GM18907 (cell line): Measurements from ENCODE around the gene FGF12.

Experiments used
- ATAC-seq: cut with Tn5 transposase; IDR thresholded peaks from one replicate; pipeline ENCODE4 v1.9.1; 2021; ENCODE audit warnings: mild to moderate bottlenecking, moderate library complexity; ENCODE audit not compliant: unreplicated experiment

FGF12 gene

DNA sequence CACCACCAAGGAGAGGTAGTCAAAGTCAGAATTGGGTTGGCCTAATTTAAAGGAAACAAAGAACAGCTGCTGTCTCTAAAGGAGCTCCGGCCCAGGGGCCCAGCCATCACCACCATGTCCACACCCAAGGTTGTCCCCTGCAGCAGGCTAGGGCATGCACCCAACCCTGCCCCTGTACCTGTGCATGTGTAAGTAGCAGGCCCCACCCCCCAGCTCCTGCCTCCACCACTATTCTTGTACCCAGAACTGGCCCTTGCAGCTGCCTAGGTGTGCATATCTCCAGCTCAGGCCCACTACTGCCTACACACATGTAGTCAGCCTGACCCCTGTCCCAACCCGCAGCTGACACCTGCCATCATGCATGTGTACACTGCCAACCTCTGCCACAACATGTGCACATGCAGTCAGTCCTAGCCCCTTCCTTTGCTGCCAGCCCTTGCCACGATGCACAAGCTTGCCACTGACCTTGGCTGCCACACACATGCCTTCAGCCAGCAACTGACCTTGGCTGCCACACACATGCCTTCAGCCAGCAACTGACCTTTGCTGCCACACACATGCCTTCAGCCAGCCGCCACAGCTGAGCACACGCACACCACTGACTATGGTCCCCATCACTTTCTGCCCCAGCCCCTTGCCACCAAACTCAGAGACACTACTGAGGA is 39.7 kb downstream of the FGF12 start:
- no peak for ATAC-seq

DNA sequence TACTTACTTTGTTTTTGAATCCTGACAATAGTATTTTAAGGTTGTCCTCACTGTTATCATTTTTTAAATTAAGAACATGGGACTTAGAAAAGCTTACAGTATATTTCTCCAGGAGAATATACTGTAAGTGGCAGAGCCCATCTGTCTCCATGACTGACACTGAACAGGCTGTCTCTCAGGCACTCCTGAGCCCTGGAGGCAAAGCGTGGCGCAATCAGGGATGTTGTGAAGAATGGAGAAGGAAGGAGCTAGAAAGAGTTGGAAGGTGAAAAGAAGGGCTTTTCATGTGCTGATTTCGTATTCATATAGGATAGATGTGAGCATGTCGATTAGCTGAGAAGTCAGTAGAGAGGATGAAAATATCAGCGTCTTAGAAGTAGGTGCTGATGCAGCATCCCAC is 41.5 kb downstream of the FGF12 start:
- no peak for ATAC-seq

DNA sequence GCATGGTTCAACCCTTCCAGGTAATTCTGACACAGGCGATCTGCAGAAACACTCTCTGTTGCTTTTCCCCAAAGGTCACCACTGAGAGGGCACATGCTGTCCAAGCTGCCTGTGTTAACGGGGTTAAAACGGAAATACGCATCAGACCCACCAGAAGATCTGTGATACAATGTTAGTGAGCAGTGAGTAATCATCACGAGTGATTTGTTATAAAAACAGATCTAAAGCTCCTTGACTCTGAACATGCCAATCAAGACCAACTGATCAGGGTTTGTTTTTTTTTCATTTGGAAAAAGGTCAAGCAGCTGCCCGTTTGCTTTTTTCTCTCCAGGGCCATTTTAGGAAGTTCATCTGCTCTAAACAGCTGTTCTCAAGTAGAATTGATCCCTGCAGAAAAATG is 43.2 kb downstream of the FGF12 start:
- ATAC-seq = no peak

DNA sequence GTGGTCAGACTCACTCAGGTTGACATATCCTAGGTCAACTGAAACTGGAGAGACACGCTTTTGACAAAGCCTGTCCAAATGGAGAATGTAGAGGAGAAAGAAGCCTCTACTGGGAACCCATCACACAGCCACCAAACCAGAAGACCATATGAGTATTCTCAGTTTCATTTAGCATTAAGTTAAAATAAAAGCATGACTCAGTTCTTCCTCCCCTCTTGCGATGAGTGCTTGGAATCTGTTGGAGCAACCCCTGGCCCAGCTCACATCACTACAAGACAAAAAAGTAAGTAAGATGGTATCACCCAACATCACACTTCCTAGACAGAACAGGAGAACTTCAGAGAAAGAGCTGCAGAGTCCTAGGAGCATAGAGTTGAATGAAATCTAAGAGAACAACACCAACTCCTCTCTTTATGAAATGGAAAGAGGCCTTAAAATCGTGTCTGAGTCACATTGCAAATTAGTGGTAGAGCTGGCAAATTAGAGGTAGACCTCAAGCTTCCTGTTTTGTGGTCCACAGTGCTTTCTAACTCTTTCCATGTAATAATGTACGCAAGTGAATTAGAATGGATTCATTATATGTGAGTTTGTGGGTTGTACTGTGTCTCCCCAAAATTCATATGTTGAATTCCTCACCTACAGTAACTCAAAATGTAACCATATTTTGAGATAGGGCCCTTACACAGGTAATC is 51.2 kb downstream of the FGF12 start:
- ATAC-seq = peak; percentile 86

DNA sequence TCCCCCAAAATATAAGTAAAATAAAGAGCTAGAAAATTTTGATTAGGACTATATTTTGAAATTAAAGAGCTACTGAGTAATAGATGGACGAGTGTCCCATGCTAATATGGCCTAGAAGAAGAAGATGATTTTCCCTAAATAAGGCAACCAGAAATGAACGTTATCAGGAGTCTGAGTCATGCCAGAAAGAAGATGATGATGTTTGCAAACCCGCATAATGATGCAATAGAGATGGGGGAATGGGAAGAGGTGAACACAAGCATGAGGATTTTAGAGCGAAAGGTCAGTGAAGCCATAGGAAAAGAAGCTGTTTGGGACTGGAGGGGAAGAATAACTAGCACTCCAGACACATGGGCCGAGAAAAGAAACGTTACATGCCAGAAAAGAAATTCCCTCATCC is 71.7 kb downstream of the FGF12 start:
- ATAC-seq = no peak

DNA sequence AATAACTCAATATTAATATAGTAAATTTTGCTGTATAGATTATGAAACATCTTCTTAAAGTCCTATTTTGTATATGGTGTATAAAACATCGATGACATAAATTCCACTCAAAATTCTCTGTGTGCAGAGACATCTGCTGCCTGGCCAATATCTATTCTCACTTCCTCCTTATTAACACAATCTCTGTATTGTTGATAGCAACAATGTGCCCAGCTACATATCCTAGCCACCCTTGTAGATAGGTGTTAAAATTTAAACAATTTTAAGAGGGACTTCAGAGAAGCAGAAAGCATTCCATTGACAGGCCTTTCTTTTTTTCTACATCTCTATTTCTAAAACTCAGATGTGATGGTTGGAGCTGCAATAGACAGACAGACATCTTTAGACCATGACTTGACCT is 72.3 kb downstream of the FGF12 start:
- no peak for ATAC-seq

DNA sequence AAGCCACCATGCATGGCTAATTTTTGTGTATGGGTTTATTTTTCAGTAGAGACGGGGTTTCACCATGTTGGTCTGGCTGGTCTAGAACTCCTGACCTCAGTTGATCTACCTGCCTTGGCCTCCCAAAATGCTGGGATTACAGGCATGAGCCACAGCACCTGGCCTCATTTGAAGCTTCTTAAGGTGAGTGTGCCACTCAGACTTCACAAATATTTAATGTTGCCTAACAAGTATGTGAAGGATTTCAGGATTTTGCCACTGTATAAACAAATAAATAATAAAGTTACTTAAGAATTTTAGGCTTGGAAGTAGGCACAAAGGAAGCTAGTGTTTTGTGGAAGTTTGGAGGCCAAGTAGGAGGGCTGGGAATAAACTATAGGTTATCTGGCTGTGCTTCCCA is 73.5 kb downstream of the FGF12 start:
- no peak for ATAC-seq

DNA sequence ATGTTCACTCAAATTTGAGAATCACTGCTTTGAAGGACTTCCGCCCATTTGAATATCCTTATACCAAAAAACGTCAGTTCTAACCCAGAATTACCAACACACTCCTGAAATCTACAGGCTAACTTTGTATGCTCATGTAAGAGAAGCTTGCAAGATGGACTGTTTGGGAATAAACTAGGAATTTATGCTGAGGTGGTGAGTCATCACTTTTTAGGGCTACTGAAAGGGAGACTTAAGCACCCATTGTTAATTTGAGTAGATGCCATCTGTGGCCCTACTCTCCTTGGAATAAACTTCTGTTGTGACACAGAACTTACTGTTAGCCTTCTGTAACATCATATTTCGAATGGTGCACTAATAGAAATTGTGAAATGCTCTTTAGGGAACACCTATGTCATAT is 74.6 kb downstream of the FGF12 start:
- ATAC-seq = no peak

DNA sequence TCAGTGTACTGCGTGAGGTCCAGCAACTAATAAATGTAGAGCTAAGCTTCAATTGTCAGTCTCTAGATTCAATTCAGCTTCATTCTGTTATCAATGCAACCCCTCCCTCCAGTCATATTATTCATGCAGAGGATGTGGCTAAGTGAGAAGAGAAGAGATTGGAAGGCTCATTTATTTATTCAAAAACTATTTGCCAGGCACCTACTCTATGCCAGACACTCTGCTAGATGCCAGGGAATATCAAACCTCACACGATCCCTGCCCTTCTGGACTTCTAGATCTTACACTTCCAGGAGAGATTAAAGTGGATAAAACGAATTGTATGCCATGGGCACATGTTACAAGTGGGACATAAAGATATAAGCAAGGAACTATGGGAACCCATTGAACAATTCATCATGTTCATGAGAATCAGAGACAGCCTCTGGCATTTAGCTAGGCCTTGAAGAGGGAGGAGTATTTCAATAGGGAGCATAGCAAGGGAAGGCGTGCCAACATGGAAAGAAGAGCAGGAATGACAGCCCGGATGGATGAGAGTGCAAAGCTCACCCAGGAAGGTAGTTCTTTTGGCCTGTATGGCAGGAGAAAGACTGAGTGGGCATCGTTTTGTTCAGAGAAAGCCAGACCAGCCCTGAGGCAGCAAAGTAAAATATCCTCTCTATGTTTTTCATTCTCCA is 75.4 kb downstream of the FGF12 start:
- no peak for ATAC-seq

DNA sequence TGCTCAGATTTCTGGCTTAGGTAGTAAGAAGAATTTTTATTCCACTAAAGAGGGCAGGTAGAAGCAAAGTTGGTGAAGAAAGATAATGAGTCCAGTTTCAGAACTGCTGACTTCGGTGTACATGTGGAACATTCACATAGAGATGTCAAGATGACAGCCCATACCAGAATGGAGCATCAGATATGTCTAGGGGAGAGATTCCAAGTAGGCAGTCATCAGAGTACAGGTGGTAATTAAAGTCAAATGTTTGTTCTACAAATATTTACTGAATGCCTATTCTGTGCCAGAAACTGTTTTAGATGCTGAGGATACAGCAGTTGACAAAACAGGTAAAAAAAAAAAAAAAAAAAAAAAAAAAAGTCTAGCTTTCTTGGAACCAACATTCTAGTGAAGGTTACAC is 81.9 kb downstream of the FGF12 start:
- ATAC-seq = no peak

DNA sequence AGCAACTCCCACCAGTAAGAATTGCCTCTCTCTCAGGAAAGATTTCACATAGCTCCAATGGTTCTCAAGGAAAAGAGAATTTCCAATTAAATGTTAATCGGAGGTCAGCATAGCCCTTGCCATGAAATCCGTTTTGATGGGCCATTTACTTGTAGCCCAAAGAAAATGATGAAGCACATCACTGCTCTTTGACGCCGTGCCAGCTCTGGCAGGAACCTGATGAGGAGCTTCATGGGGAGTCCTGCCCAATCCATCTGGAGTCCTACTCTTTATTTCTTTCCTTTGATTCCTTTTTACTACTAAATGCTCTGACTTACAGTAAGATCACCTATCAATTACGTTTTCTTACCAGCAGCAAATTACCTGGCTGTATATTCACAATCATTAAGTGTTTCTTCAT is 84.7 kb downstream of the FGF12 start:
- ATAC-seq = no peak

DNA sequence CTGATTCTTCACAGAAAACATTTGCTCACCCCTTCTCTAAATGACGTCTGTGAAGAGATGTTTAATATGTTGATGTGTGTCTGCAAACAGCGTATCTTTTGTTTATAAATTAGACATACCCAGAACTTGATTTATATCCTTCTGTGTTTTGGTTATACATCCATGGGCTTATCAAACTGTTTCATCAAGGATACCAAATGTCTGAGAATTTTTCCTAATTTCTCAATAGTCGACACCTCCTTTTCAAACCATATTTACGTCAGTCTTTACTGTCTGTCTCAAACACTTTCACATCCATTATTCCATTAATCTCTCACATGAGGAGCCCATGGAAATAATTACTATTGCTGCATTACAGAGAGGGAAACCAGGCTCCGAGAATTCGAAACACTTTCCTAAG is 85.4 kb downstream of the FGF12 start:
- ATAC-seq = no peak

DNA sequence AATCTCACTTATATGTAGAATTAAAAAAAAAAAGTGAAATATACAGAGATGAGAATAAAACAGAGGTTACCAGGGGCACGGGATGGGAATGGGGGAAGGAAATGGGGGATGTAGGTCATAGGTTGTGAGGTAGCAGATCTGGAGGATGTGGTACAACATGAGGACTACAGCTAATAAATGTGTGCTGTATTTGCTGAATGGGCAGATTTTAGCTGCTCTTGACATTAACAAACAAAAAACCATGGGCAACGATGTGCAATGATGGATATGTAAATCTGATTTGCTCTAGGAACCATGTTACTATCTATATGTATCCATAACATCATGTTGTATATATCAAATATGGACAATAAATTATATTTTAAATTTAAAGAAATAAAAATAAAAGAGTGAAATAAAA is 87.4 kb downstream of the FGF12 start:
- ATAC-seq = no peak

DNA sequence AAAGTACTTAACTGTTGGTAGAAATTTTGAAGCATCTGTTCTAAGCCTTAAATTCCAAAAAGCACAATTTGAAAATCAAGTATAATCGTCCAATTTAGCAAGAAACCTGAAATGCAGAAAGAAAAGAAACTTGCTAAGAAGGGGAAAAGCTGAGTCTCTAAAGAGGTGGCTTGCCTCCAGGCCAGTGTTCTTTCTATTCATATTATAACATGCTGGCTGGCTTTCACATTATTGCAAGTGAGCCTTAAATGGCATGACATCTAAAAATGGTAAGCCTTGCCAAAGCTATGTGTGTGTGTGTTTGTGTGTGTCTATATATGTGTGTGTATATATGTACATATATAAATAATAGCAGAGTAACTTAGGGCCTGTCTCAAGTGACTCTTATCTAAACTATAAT is 89.5 kb downstream of the FGF12 start:
- ATAC-seq = no peak

DNA sequence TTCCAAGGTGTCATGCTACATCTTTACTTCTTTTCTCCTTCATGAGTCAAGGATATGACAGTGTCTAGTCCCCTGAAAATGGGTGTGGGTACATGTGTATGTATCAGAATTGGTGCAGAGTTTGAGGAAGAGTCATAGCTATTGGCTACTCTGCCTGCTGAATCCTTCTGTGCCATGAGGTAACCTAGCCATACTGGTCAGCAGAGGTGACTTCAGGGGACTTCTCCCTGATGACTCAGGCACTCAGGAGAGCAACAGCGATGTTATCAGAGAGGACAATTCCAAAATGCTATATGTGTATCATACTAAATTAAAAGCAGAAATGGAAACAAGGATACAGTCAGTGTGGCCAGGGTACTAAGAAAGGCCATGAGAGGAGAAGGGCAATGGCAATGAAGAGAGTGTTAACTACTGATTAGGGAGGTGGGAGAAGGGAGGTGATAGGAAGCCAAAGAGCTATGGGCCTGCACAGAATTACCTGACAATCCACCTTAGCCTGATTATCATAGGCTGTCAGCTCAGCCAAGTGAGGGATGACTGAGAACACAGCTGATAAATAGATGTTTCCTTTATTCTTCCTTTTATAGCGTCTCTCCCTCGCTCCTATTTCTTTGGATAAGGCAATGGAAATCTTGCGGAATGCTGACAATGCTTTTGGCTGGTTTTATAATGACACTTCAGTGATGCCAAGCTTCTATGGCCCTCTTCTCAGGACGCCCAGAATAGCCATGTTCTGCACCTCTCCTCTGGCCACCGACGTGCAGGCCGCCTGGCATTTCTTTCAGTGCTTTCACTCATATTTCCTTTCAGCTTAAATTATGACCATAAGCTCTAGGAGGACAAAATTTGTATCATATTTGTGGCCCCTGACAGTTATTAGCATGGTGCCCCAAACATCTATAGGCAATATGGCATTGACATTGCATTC is 90.6 kb downstream of the FGF12 start:
- ATAC-seq = no peak

DNA sequence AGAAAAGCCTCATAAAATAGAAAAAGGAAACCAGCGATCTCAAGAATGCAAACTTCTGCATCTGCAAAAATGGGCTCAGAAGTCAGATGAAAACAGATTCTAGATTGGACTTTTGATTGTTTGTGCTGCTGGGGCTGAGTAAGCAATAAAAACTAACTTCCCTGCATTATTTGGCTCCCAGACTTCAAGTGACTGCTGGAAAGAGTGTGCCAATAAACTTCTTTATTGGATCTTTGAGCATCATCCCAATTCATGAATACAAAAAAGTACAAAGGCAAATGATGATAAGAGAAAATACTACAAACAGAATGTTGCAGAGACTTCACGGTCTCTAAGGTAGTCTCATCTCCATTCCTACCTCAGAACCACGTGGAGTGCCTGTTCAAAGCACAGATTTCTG is 97.9 kb downstream of the FGF12 start:
- ATAC-seq = no peak

DNA sequence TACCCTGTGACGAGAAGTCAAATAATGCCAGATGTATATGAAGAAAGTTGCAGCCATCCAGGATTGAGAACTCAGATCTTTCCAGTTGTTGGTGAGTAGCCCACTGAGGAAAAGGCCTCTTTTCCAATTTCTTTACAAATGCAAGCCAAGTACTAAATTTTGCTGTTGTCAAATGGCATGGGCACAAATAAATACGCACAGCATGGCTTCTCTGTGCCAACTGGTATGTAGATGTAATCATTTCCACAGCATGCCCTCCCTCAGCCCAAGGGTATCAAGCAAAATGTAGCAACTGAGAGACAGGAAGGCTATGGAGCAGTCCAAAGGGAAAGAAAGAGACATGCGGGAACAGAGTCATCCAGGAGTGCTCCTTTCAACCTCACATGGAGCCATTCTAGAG is 105.4 kb downstream of the FGF12 start:
- ATAC-seq = no peak

DNA sequence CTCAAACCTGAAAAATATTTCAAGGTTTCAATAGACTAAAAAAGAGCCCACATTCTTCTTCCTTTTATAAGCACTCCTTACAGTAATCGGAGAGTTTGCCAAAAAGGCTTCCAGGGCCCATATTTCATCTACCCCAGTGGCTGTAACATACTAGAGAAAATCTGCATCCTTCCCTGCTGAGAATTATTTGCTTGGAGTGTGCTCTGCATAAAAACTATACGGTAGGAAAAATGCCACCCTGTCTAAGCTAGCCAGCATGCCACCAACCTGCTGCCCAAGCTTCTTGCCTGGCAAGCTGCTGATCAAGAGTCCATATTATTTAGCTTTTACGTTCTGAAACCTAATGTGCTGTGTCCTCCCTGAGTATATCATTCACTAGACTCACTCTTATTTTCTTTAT is 107.1 kb downstream of the FGF12 start:
- ATAC-seq = no peak

DNA sequence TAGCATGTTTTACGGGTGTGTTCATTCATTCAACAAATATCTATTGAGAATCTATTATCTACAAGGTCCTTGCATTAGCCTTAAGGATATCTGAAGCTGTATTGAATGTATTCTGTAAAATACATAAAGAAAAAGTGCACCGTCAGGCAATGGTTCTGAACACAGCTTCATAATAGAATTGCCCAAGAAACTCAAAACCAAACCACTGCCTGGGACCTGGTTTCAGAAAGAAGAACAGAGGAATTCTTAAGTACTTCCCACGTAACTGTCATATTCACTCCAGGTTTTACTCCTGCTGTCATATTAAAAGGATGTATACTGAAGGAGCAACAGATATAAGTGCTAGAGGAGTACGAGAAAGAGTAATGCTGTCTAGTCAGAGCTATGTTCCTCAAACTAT is 115.9 kb downstream of the FGF12 start:
- no peak for ATAC-seq

DNA sequence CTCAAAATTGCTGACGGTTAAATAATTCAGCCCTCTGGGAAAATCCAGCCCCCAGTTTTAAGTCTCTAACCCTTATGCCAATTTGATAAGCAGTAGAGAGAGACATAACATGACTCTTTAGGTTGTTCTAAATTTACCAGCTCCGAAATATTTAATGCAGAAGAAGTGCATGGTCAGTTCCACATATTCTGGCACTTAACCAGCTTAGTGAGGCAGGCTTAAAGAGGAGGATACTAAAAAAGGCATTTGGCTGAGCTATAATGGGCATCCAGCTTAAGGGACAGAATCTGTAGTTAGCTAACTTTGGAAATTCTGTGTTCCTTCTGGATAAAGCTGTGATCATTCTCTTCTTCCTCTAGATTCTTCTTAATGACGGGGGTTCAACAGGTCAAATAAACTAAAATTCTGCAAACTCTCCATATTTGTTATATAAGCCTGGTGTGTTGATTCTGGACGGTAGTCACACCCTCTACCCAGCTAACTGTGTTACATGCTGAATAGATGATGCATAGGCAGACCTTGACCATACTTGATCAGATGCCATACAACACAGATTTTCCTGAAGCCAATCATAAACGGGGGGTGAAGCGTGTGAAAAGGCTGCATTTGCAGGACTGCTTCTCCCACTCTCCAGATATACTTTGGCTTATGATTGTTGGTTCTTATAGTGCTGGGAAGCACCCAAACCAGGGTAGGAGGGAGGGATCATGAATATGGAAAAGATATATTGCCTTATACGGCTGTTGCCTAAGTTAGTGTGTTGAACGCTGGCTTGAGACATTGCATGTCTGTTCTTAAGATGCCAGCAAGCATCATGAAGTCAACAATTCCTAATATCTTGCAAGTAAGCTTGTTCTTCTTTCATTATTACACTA is 118.4 kb downstream of the FGF12 start:
- no peak for ATAC-seq
